Chondrocyte (in vitro differentiated cells): Measurements from ENCODE around the gene STOX1. TPM values are rescaled to one million over a fixed set of nuclear protein-coding genes. Genes with fewer than 3 reads are reported as not detected.

ENCODE experiments used
- DNase-seq: peaks from one replicate; pipeline ENCODE4 v3.0.0; 2021; ENCODE audit warnings: mixed read lengths, low spot score
- H3K27ac Mint-ChIP-seq: one replicate; pipeline ENCODE4 v1.8.0; 2021; ENCODE audit warnings: mild to moderate bottlenecking, moderate library complexity, mixed read lengths; ENCODE audit not compliant: unreplicated experiment
- H3K27me3 Mint-ChIP-seq: 2 replicates; pipeline ENCODE4 v1.8.0; 2021; ENCODE audit warnings: low read depth, mixed read lengths
- H3K36me3 Mint-ChIP-seq: 2 replicates; pipeline ENCODE4 v1.8.0; 2021; ENCODE audit warnings: low read depth, mixed read lengths
- H3K4me1 Mint-ChIP-seq: 2 replicates; pipeline ENCODE4 v1.8.0; 2021; ENCODE audit warnings: low read depth, mild to moderate bottlenecking, mixed read lengths
- H3K4me3 Mint-ChIP-seq: one replicate; pipeline ENCODE4 v1.8.0; 2021; ENCODE audit warnings: mild to moderate bottlenecking, moderate library complexity, mixed read lengths; ENCODE audit not compliant: unreplicated experiment
- H3K9me3 Mint-ChIP-seq: 2 replicates; pipeline ENCODE4 v1.8.0; 2021; ENCODE audit warnings: low read depth, mixed read lengths
- CTCF ChIP-seq: fragments of 200-600 bp; sonication (generic); IDR thresholded peaks from 2 replicates; pipeline ENCODE4 v1.5.0; 2021; ENCODE audit warnings: antibody characterized with exemption, mild to moderate bottlenecking, moderate library complexity
- total RNA-seq: library from RNA; stranded (reverse); gene quantifications from 3 replicates; pipeline ENCODE4 v1.2.1, GENCODE V29; 2021

Gene STOX1
- total RNA-seq, 1 donor from 2014 or later = 0.97 TPM

- Mint-ChIP-seq H3K4me1 (peaks cover 4% of the 10 kb centered on the region), H3K27me3 (no peaks in the 10 kb centered on the region), H3K27ac (no peak overlapping the region), H3K36me3 (no peaks in the 10 kb centered on the region), H3K4me3 (peak overlapping the region; percentile 21), H3K9me3 (no peaks in the 10 kb centered on the region)
- TF ChIP-seq CTCF = no peak
- DNase-seq = no peak
Measured at GRCh38 chr10:68828833-68829232, 1.5 kb downstream of the STOX1 start.

GRCh38 chr10:68829521-68829920 lies 2.2 kb downstream of the STOX1 start:
- Mint-ChIP-seq H3K27me3 (no peaks in the 10 kb centered on the region), H3K4me3 (no peak overlapping the region), H3K4me1 (peaks cover 4% of the 10 kb centered on the region), H3K36me3 (no peaks in the 10 kb centered on the region), H3K27ac (no peak overlapping the region), H3K9me3 (no peaks in the 10 kb centered on the region)
- DNase-seq = no peak
- no peak for TF ChIP-seq CTCF

- Mint-ChIP-seq H3K9me3 (no peaks in the 10 kb centered on the region), H3K36me3 (no peaks in the 10 kb centered on the region), H3K4me1 (peaks cover 4% of the 10 kb centered on the region), H3K27ac (no peak overlapping the region), H3K27me3 (no peaks in the 10 kb centered on the region), H3K4me3 (no peak overlapping the region)
- no peak for DNase-seq
- no peak for TF ChIP-seq CTCF
Measured at GRCh38 chr10:68829952-68830351, 2.6 kb downstream of the STOX1 start.

GRCh38 chr10:68831961-68832455 lies 4.7 kb downstream of the STOX1 start:
- Mint-ChIP-seq H3K27ac (no peak overlapping the region), H3K9me3 (no peaks in the 10 kb centered on the region), H3K27me3 (no peaks in the 10 kb centered on the region), H3K4me1 (no peaks in the 10 kb centered on the region), H3K36me3 (no peaks in the 10 kb centered on the region), H3K4me3 (no peak overlapping the region)
- no peak for DNase-seq
- TF ChIP-seq CTCF = no peak

GRCh38 chr10:68832601-68833000 lies 5.3 kb downstream of the STOX1 start:
- Mint-ChIP-seq H3K4me1 (no peaks in the 10 kb centered on the region), H3K27ac (no peak overlapping the region), H3K27me3 (no peaks in the 10 kb centered on the region), H3K4me3 (no peak overlapping the region), H3K36me3 (no peaks in the 10 kb centered on the region), H3K9me3 (no peaks in the 10 kb centered on the region)
- no peak for DNase-seq
- TF ChIP-seq CTCF = no peak
